HUES64 (cell line): ENCODE data around the gene PDCD1.
"Not testable (repeated sequence)": the region's sequence is repeated elsewhere in the genome, so short reads cannot be mapped to it uniquely, and the experiment has no call there.

ENCODE experiments used
- H3K27ac ChIP-seq: 2 replicates; pipeline ENCODE4 v1.7.0; 2013; ENCODE audit warnings: low read depth, low read length, inconsistent platforms
- H3K27me3 ChIP-seq: 2 replicates; pipeline ENCODE4 v1.6.1; 2013; ENCODE audit warnings: mild to moderate bottlenecking, low read length; ENCODE audit not compliant: insufficient read depth
- H3K36me3 ChIP-seq: 2 replicates; pipeline ENCODE4 v1.6.1; 2013; ENCODE audit warnings: mild to moderate bottlenecking, low read length; ENCODE audit not compliant: insufficient read depth
- H3K4me1 ChIP-seq: 2 replicates; pipeline ENCODE4 v1.6.1; 2013; ENCODE audit warnings: mild to moderate bottlenecking, low read length, moderate library complexity; ENCODE audit not compliant: insufficient read depth
- H3K4me3 ChIP-seq: 2 replicates; pipeline ENCODE4 v1.5.1; 2013; ENCODE audit warnings: mild to moderate bottlenecking, low read length, moderate library complexity
- H3K9ac ChIP-seq: 2 replicates; pipeline ENCODE4 v1.6.1; 2013; ENCODE audit warnings: mild to moderate bottlenecking, low read depth, low read length
- H3K9me3 ChIP-seq: 2 replicates; pipeline ENCODE4 v1.6.1; 2013; ENCODE audit warnings: low read depth, low read length; ENCODE audit not compliant: insufficient read depth
- WGBS: fragments of 150-250, 120-280 bp; methylation state at CpG from one replicate; pipeline ENCODE4 v1.1.7; 2013; ENCODE audit warnings: missing lambda C conversion rate; 5-methylcytosine and 5-hydroxymethylcytosine counted together

Gene PDCD1

GRCh38 chr2:241818229-241818942, 40.3 kb downstream of the PDCD1 start:
- Histone ChIP-seq H3K9me3 (no peaks in the 10 kb centered on the region), H3K27ac (no peak overlapping the region), H3K9ac (no peak overlapping the region), H3K4me3 (no peak overlapping the region), H3K4me1 (peaks cover 10% of the 10 kb centered on the region; the same call in 1 of the 2 replicates), H3K36me3 (no peaks in the 10 kb centered on the region), H3K27me3 (peaks cover 9% of the 10 kb centered on the region)
- 91% methylated on average over 24 of the region's 25 CpGs for WGBS

- 97% methylated on average over 9 of the region's 10 CpGs for WGBS
- peaks cover 10% of the 10 kb centered on the region; the same call in 1 of the 2 replicates for H3K4me1 ChIP-seq
- not testable (repeated sequence) for H3K27ac ChIP-seq
These were observed 40.9 kb downstream of the PDCD1 start for GRCh38 chr2:241817821-241818215.

GRCh38 chr2:241817126-241817820, 41.4 kb downstream of the PDCD1 start:
- Histone ChIP-seq H3K27me3 (no peaks in the 10 kb centered on the region), H3K9me3 (no peaks in the 10 kb centered on the region), H3K27ac (no peak overlapping the region), H3K4me3 (no peak overlapping the region), H3K36me3 (no peaks in the 10 kb centered on the region), H3K9ac (no peak overlapping the region), H3K4me1 (peaks cover 10% of the 10 kb centered on the region; the same call in 1 of the 2 replicates)
- 77% methylated on average over 15 of the region's 16 CpGs for WGBS

More at GRCh38 chr2:241817821-241818215, 40.9 kb downstream of the PDCD1 start:
- not testable (repeated sequence) for H3K36me3 ChIP-seq, H3K9ac ChIP-seq, H3K9me3 ChIP-seq, H3K4me3 ChIP-seq, H3K27me3 ChIP-seq

- Histone ChIP-seq H3K27ac (no peak overlapping the region), H3K4me1 (peaks cover 7% of the 10 kb centered on the region; the same call in 1 of the 2 replicates), H3K27me3 (no peaks in the 10 kb centered on the region), H3K4me3 (no peak overlapping the region), H3K9ac (no peak overlapping the region), H3K36me3 (no peaks in the 10 kb centered on the region), H3K9me3 (no peaks in the 10 kb centered on the region)
- 89% methylated on average over 33 of the region's 33 CpGs for WGBS
These were observed 42.1 kb downstream of the PDCD1 start for GRCh38 chr2:241816431-241817121.

- H3K27me3 ChIP-seq = no peaks in the 10 kb centered on the region
- no peak overlapping the region for H3K9ac ChIP-seq
- WGBS = 92% methylated on average over 48 of the region's 48 CpGs
- no peak overlapping the region for H3K4me3 ChIP-seq
- H3K27ac ChIP-seq = no peak overlapping the region
- no peaks in the 10 kb centered on the region for H3K4me1 ChIP-seq
- H3K9me3 ChIP-seq = no peaks in the 10 kb centered on the region
- no peaks in the 10 kb centered on the region for H3K36me3 ChIP-seq
These were observed 42.9 kb downstream of the PDCD1 start for GRCh38 chr2:241815477-241816430.

GRCh38 chr2:241814643-241815476, 43.8 kb downstream of the PDCD1 start:
- Histone ChIP-seq H3K9ac (no peak overlapping the region), H3K9me3 (no peaks in the 10 kb centered on the region), H3K4me3 (no peak overlapping the region), H3K27me3 (no peaks in the 10 kb centered on the region), H3K4me1 (no peaks in the 10 kb centered on the region), H3K36me3 (no peaks in the 10 kb centered on the region), H3K27ac (no peak overlapping the region)
- 90% methylated on average over 52 of the region's 52 CpGs for WGBS

- Histone ChIP-seq H3K27ac (no peak overlapping the region), H3K9ac (no peak overlapping the region), H3K9me3 (no peaks in the 10 kb centered on the region), H3K27me3 (no peaks in the 10 kb centered on the region), H3K4me1 (no peaks in the 10 kb centered on the region), H3K36me3 (no peaks in the 10 kb centered on the region), H3K4me3 (no peak overlapping the region)
- WGBS = 94% methylated on average over 17 of the region's 17 CpGs
These were observed 44.4 kb downstream of the PDCD1 start for GRCh38 chr2:241814393-241814642.

- no peak overlapping the region for H3K9ac ChIP-seq
- no peaks in the 10 kb centered on the region for H3K36me3 ChIP-seq
- H3K27me3 ChIP-seq = no peaks in the 10 kb centered on the region
- 85% methylated on average over 20 of the region's 20 CpGs for WGBS
- H3K9me3 ChIP-seq = no peaks in the 10 kb centered on the region
- H3K4me1 ChIP-seq = peaks cover under 1% of the 10 kb centered on the region; the same call in 1 of the 2 replicates
- H3K4me3 ChIP-seq = no peak overlapping the region
- no peak overlapping the region for H3K27ac ChIP-seq
These were observed 44.9 kb downstream of the PDCD1 start for GRCh38 chr2:241813644-241814392.

GRCh38 chr2:241812730-241813643, 45.7 kb downstream of the PDCD1 start:
- H3K36me3 ChIP-seq = no peaks in the 10 kb centered on the region
- H3K9ac ChIP-seq = no peak overlapping the region
- no peaks in the 10 kb centered on the region for H3K9me3 ChIP-seq
- 93% methylated on average over 40 of the region's 40 CpGs for WGBS
- no peak overlapping the region for H3K27ac ChIP-seq
- H3K27me3 ChIP-seq = no peaks in the 10 kb centered on the region
- no peak overlapping the region for H3K4me3 ChIP-seq
- H3K4me1 ChIP-seq = peaks cover 9% of the 10 kb centered on the region
